ENCODE measurements around the gene CALHM6.

Gene CALHM6

GRCh38 chr6:116445102-116445501 lies 16.1 kb upstream of the CALHM6 start:
- DNase-seq (ENCODE audit: low spot score) (no peak), FAIRE-seq (no peak)

- FAIRE-seq, result no peak
- peak; percentile 4 for DNase-seq (ENCODE audit: low spot score)
These were observed 14.8 kb upstream of the CALHM6 start for GRCh38 chr6:116446399-116446798.

- DNase-seq (ENCODE audit: low spot score) (no peak), FAIRE-seq (no peak)
These were observed 14.1 kb upstream of the CALHM6 start for GRCh38 chr6:116447052-116447451.

DNA sequence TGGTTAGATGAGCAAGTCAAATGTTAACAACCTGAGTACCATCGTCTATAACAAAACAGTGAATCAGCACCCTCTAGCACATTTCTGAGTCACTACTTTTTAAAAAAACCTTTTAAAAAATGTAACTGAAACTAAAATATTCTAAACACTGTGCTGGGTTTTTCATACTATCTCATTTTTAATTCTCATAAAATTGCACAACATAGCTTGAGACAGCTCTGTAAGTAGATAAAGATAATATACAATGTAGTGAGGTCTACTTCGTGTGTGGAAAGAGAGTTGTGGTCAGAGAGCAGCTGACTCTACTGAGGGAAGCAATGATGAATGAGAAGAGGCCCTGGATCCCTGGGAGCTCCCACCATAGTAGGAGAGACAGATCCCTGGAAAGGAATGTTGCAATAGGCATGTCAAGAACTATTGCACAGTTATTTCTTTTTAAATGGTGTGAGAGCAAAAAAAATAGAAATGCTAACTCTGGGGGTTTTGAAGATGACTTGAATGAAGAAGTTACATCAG lies 13.6 kb upstream of the CALHM6 start:
- DNase-seq (ENCODE audit: low spot score), result peak; percentile 39
- FAIRE-seq, result no peak

DNA sequence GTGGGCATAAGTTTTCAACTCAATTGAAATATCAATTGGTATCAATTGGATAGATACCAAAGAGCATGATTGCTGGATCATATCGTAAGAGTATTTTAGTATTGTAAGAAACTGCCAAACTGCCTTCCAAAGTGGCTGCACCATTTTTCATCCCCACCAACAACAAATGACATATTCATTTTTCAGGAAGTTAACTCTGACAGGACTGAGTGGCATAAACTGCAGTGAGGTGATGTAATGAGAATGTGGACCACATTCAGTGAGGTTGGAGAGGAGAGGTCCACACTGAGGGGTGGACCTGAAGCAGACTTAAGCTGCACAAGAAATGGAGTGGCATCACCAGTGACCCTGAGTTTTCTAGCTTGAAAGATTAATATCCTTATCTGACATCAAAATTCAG lies 11.6 kb upstream of the CALHM6 start:
- FAIRE-seq, result no peak
- DNase-seq (ENCODE audit: low spot score), result no peak

DNA sequence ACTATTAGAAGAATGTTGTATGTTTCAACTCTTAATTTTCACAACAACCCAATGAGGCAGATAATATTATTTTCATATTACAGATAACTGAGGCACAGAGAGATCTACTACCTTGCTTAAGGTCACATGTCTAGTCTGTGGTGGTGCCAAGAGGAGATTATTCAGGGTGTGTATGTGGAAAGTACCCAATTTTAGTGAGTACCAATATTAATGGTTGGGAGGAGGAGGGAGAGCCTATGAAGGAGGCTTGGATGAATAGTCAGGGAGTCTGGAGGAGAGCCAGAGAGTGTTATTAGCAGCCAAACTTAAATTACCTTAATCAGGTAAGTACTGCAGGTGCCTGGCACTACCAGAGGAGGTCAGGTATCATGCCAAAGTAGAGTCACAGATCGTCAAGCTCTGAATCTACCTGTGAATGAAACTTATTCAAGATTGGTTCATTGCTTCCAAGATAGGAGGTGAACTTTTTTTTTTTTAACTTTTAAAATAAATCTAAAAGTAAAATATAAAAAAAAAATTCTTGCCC lies 10.9 kb upstream of the CALHM6 start:
- DNase-seq (ENCODE audit: low spot score) (no peak), FAIRE-seq (no peak)

DNA sequence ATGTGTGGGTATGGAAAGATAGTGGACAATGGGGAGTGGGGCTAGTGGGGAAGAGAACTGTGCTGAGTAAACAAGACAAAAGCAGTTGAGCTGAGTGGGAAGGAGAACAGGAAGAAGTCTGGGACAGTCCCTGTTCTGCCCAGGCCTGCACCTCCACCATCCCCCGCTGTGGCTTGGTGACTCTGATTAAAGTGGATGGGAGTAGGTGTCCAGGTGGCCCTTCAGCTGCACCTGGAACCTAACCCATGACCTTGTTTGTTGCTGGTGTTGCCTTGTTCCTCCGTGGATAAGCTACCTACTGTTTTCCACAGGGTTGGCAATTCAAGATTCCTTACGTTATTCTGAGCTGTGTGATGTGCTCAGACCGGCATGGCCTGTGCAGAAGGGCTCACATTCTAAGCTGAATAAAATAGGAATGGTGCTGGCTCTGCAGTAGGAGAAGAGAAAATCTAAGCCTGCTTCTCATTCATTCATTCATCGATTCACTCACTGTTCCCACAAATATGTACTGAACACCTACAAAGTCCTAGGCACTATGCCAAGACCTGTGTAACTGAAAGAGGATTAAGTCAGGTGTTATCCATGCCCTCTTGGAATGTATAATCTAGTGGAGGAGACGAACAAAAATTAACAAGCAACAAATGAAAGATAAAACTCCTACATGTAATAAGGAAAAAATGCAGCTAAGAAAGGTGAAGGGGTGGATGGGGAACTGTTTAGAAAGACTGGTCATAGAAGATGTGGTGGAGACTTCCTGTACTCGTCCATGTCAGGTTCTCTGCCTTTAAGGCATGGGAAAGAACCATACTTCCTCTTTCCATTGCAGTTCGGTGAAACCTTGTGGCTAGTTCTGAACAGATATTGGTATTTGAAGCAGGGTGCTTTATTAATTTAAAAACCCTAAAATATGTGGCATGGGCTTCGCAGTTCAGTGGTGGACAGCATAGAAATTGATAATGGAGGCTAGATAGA lies 10.1 kb upstream of the CALHM6 start:
- DNase-seq (ENCODE audit: low spot score) (peak; percentile 13), FAIRE-seq (no peak)

DNA sequence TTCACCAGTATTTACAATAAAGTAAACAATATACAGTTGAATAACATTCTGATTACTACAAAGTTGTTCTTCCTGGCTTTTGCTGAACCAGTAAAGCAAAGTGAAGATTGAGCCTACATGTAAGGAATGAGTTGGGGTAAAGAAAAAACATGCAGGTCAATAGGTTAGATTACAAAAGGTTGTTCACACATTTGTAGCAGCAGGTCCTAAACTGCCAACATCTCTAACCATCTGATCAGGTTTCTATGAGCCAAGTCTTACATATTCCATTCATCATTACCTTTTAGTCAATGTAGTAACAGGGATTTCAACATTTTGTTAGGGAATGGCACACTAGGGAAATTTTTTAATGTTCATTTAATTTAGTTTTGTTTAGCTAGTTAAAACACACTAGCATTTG lies 9.3 kb upstream of the CALHM6 start:
- FAIRE-seq (no peak), DNase-seq (ENCODE audit: low spot score) (no peak)

DNA sequence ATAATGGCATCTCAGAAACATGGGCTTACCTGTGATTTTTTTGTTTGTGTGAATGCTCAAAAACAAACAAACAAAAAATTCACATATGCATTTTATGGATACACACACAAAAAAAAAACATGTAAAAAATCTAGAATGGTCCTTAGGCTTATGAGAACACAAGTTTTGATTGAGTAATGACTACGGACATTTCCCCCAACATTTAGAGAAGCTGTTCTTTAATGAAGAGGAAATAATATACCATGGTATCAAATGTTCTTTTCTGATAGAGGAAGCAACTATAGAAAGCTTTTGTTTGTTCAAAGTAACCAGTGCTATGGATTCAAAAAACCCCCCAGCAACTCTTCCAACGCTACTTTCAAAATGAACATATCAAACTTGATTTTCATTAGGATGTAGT lies 8.6 kb upstream of the CALHM6 start:
- FAIRE-seq (no peak), DNase-seq (ENCODE audit: low spot score) (no peak)

DNA sequence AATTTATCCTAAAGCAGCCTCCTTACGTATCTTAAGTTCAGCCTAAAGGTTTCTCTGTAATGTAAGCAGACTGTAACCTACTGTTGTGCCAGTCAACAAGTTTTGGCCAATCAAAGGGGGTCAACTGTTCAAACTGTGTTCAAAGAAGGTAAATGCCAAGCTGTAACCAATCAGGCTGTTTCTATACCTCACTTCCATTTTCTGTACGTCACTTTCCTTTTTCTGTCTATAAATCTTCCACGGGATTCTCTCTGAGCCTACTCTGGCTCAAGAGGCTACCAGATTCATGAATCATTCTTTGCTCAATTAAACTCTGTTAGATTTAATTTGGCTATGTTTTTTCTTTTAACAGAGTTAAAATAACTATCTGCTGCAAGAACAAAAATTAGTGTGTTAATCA lies 5.1 kb upstream of the CALHM6 start:
- no peak for FAIRE-seq

DNA sequence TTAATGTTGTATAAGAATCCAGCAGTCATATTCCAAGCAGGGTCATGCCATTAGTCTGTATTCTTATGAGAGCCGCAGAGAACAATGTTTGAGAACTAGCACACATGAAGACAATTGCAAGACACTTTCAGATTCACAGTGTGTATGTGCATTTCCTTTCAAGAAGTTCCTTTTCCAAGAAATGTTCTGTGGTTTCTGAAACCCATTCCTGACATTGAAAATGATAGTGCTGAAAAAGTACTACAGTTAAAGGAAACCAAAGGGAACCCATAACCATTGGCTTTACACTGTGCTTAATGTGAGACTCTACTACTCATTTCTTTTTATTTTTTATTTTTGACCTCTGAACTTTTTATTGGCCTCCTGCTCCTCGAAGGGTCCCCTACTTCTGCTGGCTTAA lies 4.2 kb upstream of the CALHM6 start:
- FAIRE-seq (no peak), DNase-seq (ENCODE audit: low spot score) (no peak)

More for the DNA sequence above, 5.1 kb upstream of the CALHM6 start:
- no peak for DNase-seq (ENCODE audit: low spot score)

DNA sequence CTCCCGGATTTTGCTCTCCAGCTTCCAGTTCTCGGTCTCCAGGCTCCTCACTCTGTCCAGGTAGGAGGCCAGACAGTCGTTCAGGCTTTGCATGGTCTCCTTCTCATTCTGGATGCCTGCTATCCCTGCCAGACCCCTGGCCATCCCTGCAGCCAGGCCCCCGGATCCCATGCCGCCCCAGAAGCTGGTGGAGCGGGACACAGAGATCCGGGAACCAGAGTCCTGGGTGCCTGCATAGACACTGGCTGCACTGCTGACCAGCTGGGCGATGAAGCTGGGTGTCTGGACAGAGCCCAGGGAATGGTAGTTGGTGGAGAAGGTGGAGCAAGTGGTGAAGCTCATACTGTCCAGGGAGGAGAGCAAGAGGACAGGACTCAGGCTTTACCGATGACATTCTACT lies 2.9 kb upstream of the CALHM6 start:
- DNase-seq (ENCODE audit: low spot score), result no peak
- no peak for FAIRE-seq

DNA sequence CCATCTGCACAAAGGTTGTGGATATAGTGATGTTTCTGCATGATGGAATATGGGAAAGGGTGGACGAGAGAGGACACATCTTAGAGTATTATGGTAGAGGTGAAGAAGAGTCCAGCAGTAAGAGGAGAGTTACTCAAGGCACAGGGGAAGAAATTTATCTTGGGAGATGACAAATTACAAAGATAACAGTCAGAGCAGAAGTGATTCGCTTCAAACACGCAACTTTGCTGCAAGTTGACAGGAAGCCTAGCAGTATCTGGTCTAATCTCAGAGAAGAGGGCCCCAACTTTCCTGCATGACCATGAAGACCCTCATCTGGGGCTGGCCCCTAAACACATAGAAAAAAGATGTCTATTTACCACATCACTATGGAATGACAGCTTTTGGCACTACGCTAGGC lies 1.2 kb upstream of the CALHM6 start:
- no peak for FAIRE-seq

GRCh38 chr6:116461932-116462885 lies 1.0 kb downstream of the CALHM6 start:
- DNase-seq (ENCODE audit: low spot score) (no peak), FAIRE-seq (no peak)

More for the DNA sequence above, 1.2 kb upstream of the CALHM6 start:
- no peak for DNase-seq (ENCODE audit: low spot score)

DNA sequence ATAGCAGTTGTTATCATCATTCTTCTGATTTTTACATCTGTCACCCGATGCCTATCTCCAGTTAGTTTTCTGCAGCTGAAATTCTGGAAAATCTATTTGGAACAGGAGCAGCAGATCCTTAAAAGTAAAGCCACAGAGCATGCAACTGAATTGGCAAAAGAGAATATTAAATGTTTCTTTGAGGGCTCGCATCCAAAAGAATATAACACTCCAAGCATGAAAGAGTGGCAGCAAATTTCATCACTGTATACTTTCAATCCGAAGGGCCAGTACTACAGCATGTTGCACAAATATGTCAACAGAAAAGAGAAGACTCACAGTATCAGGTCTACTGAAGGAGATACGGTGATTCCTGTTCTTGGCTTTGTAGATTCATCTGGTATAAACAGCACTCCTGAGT lies 2.1 kb downstream of the CALHM6 start:
- DNase-seq (ENCODE audit: low spot score) (no peak), FAIRE-seq (no peak)

GRCh38 chr6:116465246-116465645 lies 4.1 kb downstream of the CALHM6 start:
- DNase-seq (ENCODE audit: low spot score), result no peak
- FAIRE-seq, result no peak

GRCh38 chr6:116467096-116467495 lies 5.9 kb downstream of the CALHM6 start:
- FAIRE-seq (no peak), DNase-seq (ENCODE audit: low spot score) (no peak)

GRCh38 chr6:116467514-116467913 lies 6.3 kb downstream of the CALHM6 start:
- no peak for DNase-seq (ENCODE audit: low spot score)
- FAIRE-seq, result no peak

GRCh38 chr6:116468293-116468692 lies 7.1 kb downstream of the CALHM6 start:
- FAIRE-seq (no peak), DNase-seq (ENCODE audit: low spot score) (no peak)

GRCh38 chr6:116471531-116471930 lies 10.4 kb downstream of the CALHM6 start:
- DNase-seq (ENCODE audit: low spot score), result no peak
- FAIRE-seq, result no peak

DNA sequence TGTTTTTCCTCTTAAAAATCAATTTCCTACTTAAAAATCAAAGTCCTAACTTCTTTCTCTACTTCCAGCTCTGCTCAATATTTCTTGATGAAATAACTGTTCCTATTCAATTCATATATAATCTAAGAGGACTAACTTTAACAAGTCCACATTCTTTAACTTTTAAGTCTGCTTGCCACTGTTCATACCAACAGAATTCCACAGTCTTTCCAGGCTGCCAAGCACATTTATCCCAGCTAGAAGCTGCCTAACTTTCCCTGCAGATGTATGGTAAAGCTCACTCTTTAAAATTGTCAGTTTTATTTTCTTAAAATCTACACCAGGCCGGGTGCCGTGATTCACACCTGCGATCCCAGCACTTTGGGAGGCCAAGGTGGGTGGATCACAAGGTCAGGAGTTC lies 11.5 kb downstream of the CALHM6 start:
- FAIRE-seq (no peak), DNase-seq (ENCODE audit: low spot score) (no peak)

DNA sequence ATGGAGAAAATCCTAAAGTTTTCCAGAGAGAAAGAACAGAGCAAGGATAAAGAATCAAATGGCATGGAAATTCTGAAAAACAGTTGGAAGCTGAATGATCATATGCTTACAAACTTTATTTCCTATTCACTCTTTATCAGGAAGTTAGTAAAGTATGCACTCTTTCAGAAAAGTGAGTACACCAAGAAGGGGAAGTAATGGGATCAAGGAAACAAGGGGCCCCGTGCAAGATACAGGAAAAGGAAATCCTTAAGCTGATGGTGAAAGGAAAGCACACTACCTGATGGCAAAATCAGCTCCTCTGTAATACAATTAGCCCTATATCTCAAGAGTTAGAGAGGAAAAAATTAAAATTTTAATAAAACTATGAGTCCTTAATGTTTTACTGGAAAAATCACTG lies 14.0 kb downstream of the CALHM6 start:
- no peak for DNase-seq (ENCODE audit: low spot score)
- no peak for FAIRE-seq

Measured in urothelium cell line (cell line).